PC-3 (cell line): ENCODE results near the gene NOP53. TPM values are rescaled to one million over a fixed set of nuclear protein-coding genes. Genes with fewer than 3 reads are reported as not detected.

Experiments
- ATAC-seq: fragments of 200-7000 bp; cut with Tn5 transposase; 2 replicates; pipeline ENCODE4 v1.9.1; 2020; ENCODE audit warnings: mild to moderate bottlenecking, moderate library complexity
- BruUV-seq: library from RNA; stranded (reverse); fragments of 400-500 nt; replicated peaks from 2 replicates; lab custom pipeline; 2021; lab: Mats Ljungman, UMichigan
- CTCF ChIA-PET: fragments of 300-600 bp; sonication (Branson Sonifier 250); formaldehyde crosslinking; loops from one replicate; lab custom pipeline; 2022; ENCODE audit warnings: antibody characterized with exemption; lab: Charles Lee
- POLR2A ChIA-PET: fragments of 300-600 bp; sonication (Branson Sonifier 250); formaldehyde crosslinking; loops from one replicate; lab custom pipeline; 2022; ENCODE audit warnings: antibody characterized with exemption; ENCODE audit not compliant: unreplicated experiment; lab: Charles Lee
- DNase-seq: peaks from one replicate; pipeline ENCODE4 v3.0.0-alpha.2; 2015
- H2AFZ ChIP-seq: fragments of 300-600 bp; sonication (generic); 2 replicates; pipeline ENCODE4 v1.6.0; 2016; ENCODE audit warnings: antibody characterized with exemption, low read length
- H3F3A ChIP-seq: fragments of 300-600 bp; sonication (generic); one replicate; pipeline ENCODE4 v1.6.0; 2017; ENCODE audit warnings: antibody characterized with exemption, low read length, control low read depth, mild to moderate bottlenecking; ENCODE audit not compliant: unreplicated experiment
- H3K27ac ChIP-seq: fragments of 300-600 bp; sonication (generic); 2 replicates; pipeline ENCODE4 v1.5.1; 2016; ENCODE audit warnings: mild to moderate bottlenecking, low read length
- H3K27me3 ChIP-seq: fragments of 300-600 bp; sonication (generic); 2 replicates; pipeline ENCODE4 v1.6.1; 2016; ENCODE audit warnings: low read length, mixed read lengths
- H3K36me3 ChIP-seq: fragments of 300-600 bp; sonication (generic); 2 replicates; pipeline ENCODE4 v1.6.1; 2016; ENCODE audit warnings: low read depth, mixed run types, low read length, mixed read lengths
- H3K4me1 ChIP-seq: fragments of 300-600 bp; sonication (generic); 2 replicates; pipeline ENCODE4 v1.5.1; 2016; ENCODE audit warnings: low read length; ENCODE audit not compliant: insufficient read depth
- H3K4me2 ChIP-seq: fragments of 300-600 bp; sonication (generic); 2 replicates; pipeline ENCODE4 v1.6.0; 2016; ENCODE audit warnings: low read length
- H3K4me3 ChIP-seq: fragments of 300-600 bp; sonication (generic); 2 replicates; pipeline ENCODE4 v1.5.1; 2016; ENCODE audit warnings: mild to moderate bottlenecking, low read length, mixed read lengths
- H3K79me2 ChIP-seq: fragments of 300-600 bp; sonication (generic); 2 replicates; pipeline ENCODE4 v1.6.1; 2017; ENCODE audit warnings: low read length, mixed read lengths
- H3K9ac ChIP-seq: fragments of 300-600 bp; sonication (generic); 2 replicates; pipeline ENCODE4 v1.6.0; 2016; ENCODE audit warnings: mild to moderate bottlenecking, low read length
- H3K9me2 ChIP-seq: fragments of 300-600 bp; sonication (generic); replicated peaks from 2 replicates; pipeline ENCODE4 v1.6.1; 2016; ENCODE audit warnings: mixed run types, low read length, mixed read lengths
- H3K9me3 ChIP-seq: fragments of 300-600 bp; sonication (generic); 2 replicates; pipeline ENCODE4 v1.6.1; 2016; ENCODE audit warnings: low read length, mixed read lengths
- H4K20me1 ChIP-seq: fragments of 300-600 bp; sonication (generic); 2 replicates; pipeline ENCODE4 v1.6.1; 2016; ENCODE audit warnings: low read length, mixed read lengths
- EZH2 ChIP-seq: fragments of 300-600 bp; sonication (generic); IDR thresholded peaks from one replicate; pipeline ENCODE4 v1.6.1; 2017; ENCODE audit warnings: antibody characterized with exemption, mild to moderate bottlenecking, low read length; ENCODE audit not compliant: unreplicated experiment
- EZH2phosphoT487 ChIP-seq: fragments of 300-600 bp; sonication (generic); IDR thresholded peaks from 2 replicates; pipeline ENCODE4 v1.6.1; 2018; ENCODE audit warnings: mild to moderate bottlenecking, antibody characterized with exemption, low read length, borderline replicate concordance
- intact Hi-C: fragments of 100-400 bp; cut with micrococcal nuclease; formaldehyde crosslinking; loops from 2 replicates; pipeline ENCODE4 v1.9.0; 2023
- total RNA-seq: library from RNA; depleted of rRNA; stranded (reverse); fragments of >200 nt; gene quantifications from 2 replicates; pipeline ENCODE4 v1.2.3, GENCODE V29; 2014
- TF ChIP-seq, protein P1 (sequence below): fragments of 300-600 bp; sonication (generic); conservative IDR thresholded peaks from 2 replicates; pipeline ENCODE4 v1.5.1; 2017; ENCODE audit warnings: antibody characterized with exemption, low read depth, mild to moderate bottlenecking, low read length

Gene NOP53
- total RNA-seq, 1 experiment from 2014 or later, result 61.5 TPM

DNA sequence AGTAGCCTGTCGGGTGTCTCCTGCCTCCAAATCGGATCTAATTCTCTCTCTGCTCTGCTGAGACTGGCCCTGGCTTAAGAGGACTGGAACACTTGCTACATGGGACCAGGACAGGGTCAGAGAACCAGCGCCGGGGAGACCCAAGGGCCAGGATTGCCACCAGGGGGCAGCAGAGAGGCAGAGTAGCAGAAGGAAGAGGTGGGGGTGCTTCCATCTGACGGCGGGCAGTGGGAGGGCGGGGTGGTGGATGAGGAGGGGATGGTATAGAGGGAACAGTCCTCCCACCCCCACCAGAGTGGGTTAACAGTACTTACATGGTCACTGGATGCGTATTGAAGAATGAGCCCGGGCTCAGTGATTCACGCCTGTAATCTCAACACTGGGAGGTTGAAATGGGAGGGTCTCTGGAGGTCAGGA lies 45.1 kb downstream of the NOP53 start:
- H3K9me2 ChIP-seq, result no peaks in the 10 kb centered on the region
- H3K27me3 ChIP-seq, result no peaks in the 10 kb centered on the region
- H3K9ac ChIP-seq, result no peak overlapping the region
- H3K4me2 ChIP-seq, result no peak overlapping the region
- no peaks in the 10 kb centered on the region for H4K20me1 ChIP-seq
- POLR2A ChIA-PET, result interaction anchor here (0.6 kb wide), 1 partner anchor 126 kb away, joined by 4 read pairs; no protein-coding TSS in a partner anchor
- H3K4me3 ChIP-seq, result no peak overlapping the region
- no peak overlapping the region for H3K27ac ChIP-seq
- no peaks in the 10 kb centered on the region for H3K36me3 ChIP-seq
- no peaks in the 10 kb centered on the region for H3K79me2 ChIP-seq
- H3F3A ChIP-seq, result no peaks in the 10 kb centered on the region
- no peak for TF ChIP-seq EZH2
- TF ChIP-seq, protein P1, sequence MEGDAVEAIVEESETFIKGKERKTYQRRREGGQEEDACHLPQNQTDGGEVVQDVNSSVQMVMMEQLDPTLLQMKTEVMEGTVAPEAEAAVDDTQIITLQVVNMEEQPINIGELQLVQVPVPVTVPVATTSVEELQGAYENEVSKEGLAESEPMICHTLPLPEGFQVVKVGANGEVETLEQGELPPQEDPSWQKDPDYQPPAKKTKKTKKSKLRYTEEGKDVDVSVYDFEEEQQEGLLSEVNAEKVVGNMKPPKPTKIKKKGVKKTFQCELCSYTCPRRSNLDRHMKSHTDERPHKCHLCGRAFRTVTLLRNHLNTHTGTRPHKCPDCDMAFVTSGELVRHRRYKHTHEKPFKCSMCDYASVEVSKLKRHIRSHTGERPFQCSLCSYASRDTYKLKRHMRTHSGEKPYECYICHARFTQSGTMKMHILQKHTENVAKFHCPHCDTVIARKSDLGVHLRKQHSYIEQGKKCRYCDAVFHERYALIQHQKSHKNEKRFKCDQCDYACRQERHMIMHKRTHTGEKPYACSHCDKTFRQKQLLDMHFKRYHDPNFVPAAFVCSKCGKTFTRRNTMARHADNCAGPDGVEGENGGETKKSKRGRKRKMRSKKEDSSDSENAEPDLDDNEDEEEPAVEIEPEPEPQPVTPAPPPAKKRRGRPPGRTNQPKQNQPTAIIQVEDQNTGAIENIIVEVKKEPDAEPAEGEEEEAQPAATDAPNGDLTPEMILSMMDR, result peak; percentile 85
- no peak overlapping the region for H2AFZ ChIP-seq
- H3K9me3 ChIP-seq, result no peaks in the 10 kb centered on the region
- CTCF ChIA-PET, result no interaction called here
- no TSS peak for BruUV-seq
- intact Hi-C loops, result no loop called here
- DNase-seq (peak; percentile 69), ATAC-seq (peak; percentile 84)
- H3K4me1 ChIP-seq, result peaks cover 6% of the 10 kb centered on the region; the same call in 1 of the 2 replicates

DNA sequence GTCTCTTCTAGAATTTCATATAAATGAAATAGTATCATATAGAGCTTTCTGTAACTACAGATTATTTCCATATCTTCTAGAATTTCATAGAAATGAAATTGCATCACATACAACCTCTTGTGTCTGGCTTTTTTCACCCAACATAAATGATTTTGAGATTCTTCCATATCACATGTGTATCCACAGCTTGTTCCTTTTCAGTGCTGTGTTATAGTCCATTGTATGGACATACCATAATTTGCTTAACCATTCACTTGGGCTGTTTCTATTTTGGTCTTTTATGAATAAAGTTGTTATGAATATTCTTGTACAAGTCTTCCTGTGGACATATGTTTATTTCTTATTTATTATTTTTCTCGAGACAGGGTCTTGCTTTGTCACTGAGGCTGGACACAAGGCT lies 47.3 kb downstream of the NOP53 start:
- H3K4me3 ChIP-seq, result no peak overlapping the region
- H3K4me2 ChIP-seq, result no peak overlapping the region
- no peak for ATAC-seq
- no peak overlapping the region for H3K9ac ChIP-seq
- TF ChIP-seq, protein P1, result no peak
- TF ChIP-seq EZH2phosphoT487 (no peak), EZH2 (no peak)
- H3K79me2 ChIP-seq, result no peaks in the 10 kb centered on the region
- no peak for DNase-seq
- ChIA-PET POLR2A (no interaction called here), CTCF (no interaction called here)
- H3K27me3 ChIP-seq, result no peaks in the 10 kb centered on the region
- no peaks in the 10 kb centered on the region for H4K20me1 ChIP-seq
- no peak overlapping the region for H3K27ac ChIP-seq
- peaks cover 6% of the 10 kb centered on the region; the same call in 1 of the 2 replicates for H3K4me1 ChIP-seq
- intact Hi-C loops, result no loop called here
- H3K36me3 ChIP-seq, result no peaks in the 10 kb centered on the region
- H3F3A ChIP-seq, result no peaks in the 10 kb centered on the region
- BruUV-seq, result no TSS peak
- no peaks in the 10 kb centered on the region for H3K9me2 ChIP-seq
- H3K9me3 ChIP-seq, result no peaks in the 10 kb centered on the region
- no peak overlapping the region for H2AFZ ChIP-seq

DNA sequence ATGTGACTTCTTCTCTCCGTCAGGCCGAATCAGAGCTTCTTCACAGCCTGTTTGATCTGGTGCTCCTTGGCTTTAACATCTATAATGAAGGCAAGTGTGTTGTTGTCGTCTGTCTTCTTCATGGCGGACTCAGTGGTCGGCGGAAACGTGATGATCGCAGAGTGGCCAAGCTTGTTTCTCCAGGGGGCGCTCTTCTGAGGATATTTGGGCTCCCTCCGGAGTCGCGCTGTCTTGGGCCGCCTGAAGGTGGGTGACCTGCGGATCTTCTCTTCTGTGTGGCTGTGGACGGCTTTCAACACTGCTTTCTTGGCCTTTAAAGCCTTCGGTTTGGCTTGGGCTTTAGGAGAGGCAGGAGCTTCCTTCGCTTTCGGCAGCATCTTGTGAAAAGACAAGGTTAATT lies 49.2 kb downstream of the NOP53 start:
- no peak overlapping the region for H3K4me3 ChIP-seq
- ATAC-seq, result no peak

More for the DNA sequence above, 49.2 kb downstream of the NOP53 start:
- Histone ChIP-seq H3K27me3 (no peaks in the 10 kb centered on the region), H3F3A (no peaks in the 10 kb centered on the region), H3K4me1 (peaks cover 6% of the 10 kb centered on the region; the same call in 1 of the 2 replicates), H2AFZ (no peak overlapping the region), H3K36me3 (no peaks in the 10 kb centered on the region), H3K79me2 (no peaks in the 10 kb centered on the region), H3K9ac (no peak overlapping the region), H3K27ac (no peak overlapping the region), H3K9me2 (no peaks in the 10 kb centered on the region), H4K20me1 (no peaks in the 10 kb centered on the region), H3K9me3 (no peaks in the 10 kb centered on the region), H3K4me2 (no peak overlapping the region)
- intact Hi-C loops, result no loop called here
- no peak for DNase-seq
- POLR2A ChIA-PET, result no interaction called here
- CTCF ChIA-PET, result interaction anchor here (0.6 to 0.7 kb wide), 2 partner anchors 75 to 200 kb away, joined by 4 to 7 read pairs; partner anchors contain the start of gene ELSPBP1
- no TSS peak for BruUV-seq
- TF ChIP-seq, protein P1, result peak; percentile 26; the same call in 1 of the 2 replicates
- TF ChIP-seq EZH2, result no peak
